DND-41 (cell line): ENCODE measurements around the gene DLX5.

Experiments
- EZH2 ChIP-seq: IDR thresholded peaks from 3 replicates; pipeline ENCODE4 v1.6.1; 2012; ENCODE audit warnings: borderline replicate concordance, low read depth, mild to moderate bottlenecking, moderate library complexity, low read length, inconsistent platforms; ENCODE audit not compliant: severe bottlenecking
- TF ChIP-seq, protein P1 (sequence below): IDR thresholded peaks from 2 replicates; pipeline ENCODE4 v1.5.1; 2012; ENCODE audit warnings: borderline replicate concordance, low read length, moderate library complexity, mild to moderate bottlenecking; ENCODE audit not compliant: poor library complexity, severe bottlenecking; ENCODE audit errors: extremely low read depth

DNA sequence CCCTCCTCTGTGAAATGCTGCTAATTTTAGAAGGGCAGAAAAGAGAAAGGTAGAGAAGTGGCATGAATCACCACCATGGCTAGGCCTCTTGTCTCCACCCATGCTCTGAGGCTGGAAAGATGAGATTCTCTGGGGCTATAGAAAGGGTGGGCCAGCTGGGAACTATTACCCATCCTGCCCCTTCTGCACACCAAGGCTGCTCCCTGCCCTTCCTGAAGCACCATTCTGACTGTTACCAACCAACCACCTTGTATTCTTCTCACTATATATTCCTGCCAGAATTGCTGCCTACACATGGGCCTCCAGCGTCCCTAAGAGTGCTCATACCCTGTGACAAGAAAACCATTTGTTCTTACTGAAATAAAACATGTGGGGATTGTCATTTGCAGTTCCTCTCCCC is 30.7 kb downstream of the DLX5 start:
- TF ChIP-seq, protein P1, sequence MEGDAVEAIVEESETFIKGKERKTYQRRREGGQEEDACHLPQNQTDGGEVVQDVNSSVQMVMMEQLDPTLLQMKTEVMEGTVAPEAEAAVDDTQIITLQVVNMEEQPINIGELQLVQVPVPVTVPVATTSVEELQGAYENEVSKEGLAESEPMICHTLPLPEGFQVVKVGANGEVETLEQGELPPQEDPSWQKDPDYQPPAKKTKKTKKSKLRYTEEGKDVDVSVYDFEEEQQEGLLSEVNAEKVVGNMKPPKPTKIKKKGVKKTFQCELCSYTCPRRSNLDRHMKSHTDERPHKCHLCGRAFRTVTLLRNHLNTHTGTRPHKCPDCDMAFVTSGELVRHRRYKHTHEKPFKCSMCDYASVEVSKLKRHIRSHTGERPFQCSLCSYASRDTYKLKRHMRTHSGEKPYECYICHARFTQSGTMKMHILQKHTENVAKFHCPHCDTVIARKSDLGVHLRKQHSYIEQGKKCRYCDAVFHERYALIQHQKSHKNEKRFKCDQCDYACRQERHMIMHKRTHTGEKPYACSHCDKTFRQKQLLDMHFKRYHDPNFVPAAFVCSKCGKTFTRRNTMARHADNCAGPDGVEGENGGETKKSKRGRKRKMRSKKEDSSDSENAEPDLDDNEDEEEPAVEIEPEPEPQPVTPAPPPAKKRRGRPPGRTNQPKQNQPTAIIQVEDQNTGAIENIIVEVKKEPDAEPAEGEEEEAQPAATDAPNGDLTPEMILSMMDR = no peak
- no peak for TF ChIP-seq EZH2
